GM23338 (cell line): ENCODE data around the gene PROX2. TPM values are rescaled to one million over a fixed set of nuclear protein-coding genes. Genes with fewer than 3 reads are reported as not detected.

Experiments
- ATAC-seq: fragments of 200-7000 bp; cut with Tn5 transposase; 3 replicates; pipeline ENCODE4 v1.9.1; 2020
- DNase-seq: peaks from one replicate; pipeline ENCODE4 v3.0.0-alpha.2; 2015; ENCODE audit warnings: low spot score
- H2AFZ ChIP-seq: fragments of 200-600 bp; sonication (generic); 2 replicates; pipeline ENCODE4 v1.8.0; 2016; ENCODE audit warnings: antibody characterized with exemption, mild to moderate bottlenecking, moderate library complexity
- H3F3A ChIP-seq: fragments of 200-600 bp; sonication (generic); replicated peaks from 2 replicates; pipeline ENCODE4 v1.8.0; 2017; ENCODE audit warnings: antibody characterized with exemption, mixed run types, low read depth
- H3K27ac ChIP-seq: fragments of 200-600 bp; sonication (generic); 2 replicates; pipeline ENCODE4 v1.6.1; 2016; ENCODE audit warnings: low read depth
- H3K27me3 ChIP-seq: fragments of 200-600 bp; sonication (generic); 2 replicates; pipeline ENCODE4 v1.8.0; 2016; ENCODE audit warnings: mild to moderate bottlenecking, mixed run types, moderate library complexity; ENCODE audit not compliant: insufficient read depth
- H3K36me3 ChIP-seq: fragments of 200-600 bp; sonication (generic); 2 replicates; pipeline ENCODE4 v1.8.0; 2016; ENCODE audit warnings: mild to moderate bottlenecking; ENCODE audit not compliant: insufficient read depth
- H3K4me1 ChIP-seq: fragments of 200-600 bp; sonication (generic); 2 replicates; pipeline ENCODE4 v1.8.0; 2016; ENCODE audit warnings: mild to moderate bottlenecking, moderate library complexity; ENCODE audit not compliant: insufficient read depth
- H3K4me2 ChIP-seq: fragments of 200-600 bp; sonication (generic); 2 replicates; pipeline ENCODE4 v1.7.1; 2017; ENCODE audit warnings: mixed run types
- H3K4me3 ChIP-seq: fragments of 200-600 bp; sonication (generic); 2 replicates; pipeline ENCODE4 v1.6.1; 2016; ENCODE audit warnings: mixed run types
- H3K79me2 ChIP-seq: fragments of 200-600 bp; sonication (generic); replicated peaks from 2 replicates; pipeline ENCODE4 v1.8.0; 2017; ENCODE audit warnings: mild to moderate bottlenecking; ENCODE audit not compliant: insufficient read depth
- H3K9me2 ChIP-seq: fragments of 200-600 bp; sonication (generic); 2 replicates; pipeline ENCODE4 v1.8.0; 2017; ENCODE audit not compliant: insufficient read depth
- H4K20me1 ChIP-seq: fragments of 200-600 bp; sonication (generic); replicated peaks from 2 replicates; pipeline ENCODE4 v1.8.0; 2017; ENCODE audit warnings: mild to moderate bottlenecking; ENCODE audit not compliant: insufficient read depth
- H3K27ac Mint-ChIP-seq: 2 replicates; pipeline ENCODE4 v1.8.0; 2020; ENCODE audit warnings: inconsistent platforms, mild to moderate bottlenecking, moderate library complexity, mixed read lengths
- H3K27me3 Mint-ChIP-seq: 3 replicates; pipeline ENCODE4 v1.8.0; 2022; ENCODE audit warnings: low read depth, mild to moderate bottlenecking, moderate library complexity, mixed read lengths, inconsistent platforms; ENCODE audit not compliant: insufficient read depth, poor library complexity
- H3K36me3 Mint-ChIP-seq: 3 replicates; pipeline ENCODE4 v1.8.0; 2021; ENCODE audit warnings: low read depth, mild to moderate bottlenecking, inconsistent platforms, moderate library complexity, mixed read lengths
- H3K4me1 Mint-ChIP-seq: 3 replicates; pipeline ENCODE4 v1.8.0; 2020; ENCODE audit warnings: mild to moderate bottlenecking, inconsistent platforms, mixed read lengths
- H3K4me3 Mint-ChIP-seq: 3 replicates; pipeline ENCODE4 v1.8.0; 2021; ENCODE audit warnings: moderate library complexity, mild to moderate bottlenecking, inconsistent platforms, mixed read lengths
- H3K9me3 Mint-ChIP-seq: 3 replicates; pipeline ENCODE4 v1.8.0; 2020; ENCODE audit warnings: moderate library complexity, mild to moderate bottlenecking, inconsistent platforms, mixed read lengths
- STAT1 ChIP-seq: IDR thresholded peaks from one replicate; pipeline ENCODE4 v1.6.1; 2016; ENCODE audit warnings: antibody characterized with exemption; ENCODE audit not compliant: unreplicated experiment
- ZNF114 ChIP-seq: fragments of 250-450 bp; sonication (Bioruptor Pico); IDR thresholded peaks from 2 replicates; pipeline ENCODE4 v1.5.0; 2020; ENCODE audit warnings: mild to moderate bottlenecking, moderate library complexity
- ZNF331 ChIP-seq: fragments of 250-450 bp; sonication (Bioruptor Pico); IDR thresholded peaks from 2 replicates; pipeline ENCODE4 v1.5.0; 2020; ENCODE audit warnings: low read depth, mild to moderate bottlenecking, moderate library complexity
- polyA plus RNA-seq: library from polyadenylated mRNA; unstranded; fragments of >200 nt; fragmentation: Nextera tagmentation; extraction: Ambion mirVana; gene quantifications from 2 replicates; pipeline ENCODE4 v1.2.1, GENCODE V29; 2016
- total RNA-seq: library from RNA; depleted of rRNA; stranded (reverse); fragments of >200 nt; shearing (Covaris generic); gene quantifications from 2 replicates; pipeline ENCODE4 v1.2.3, GENCODE V29; 2014
- TF ChIP-seq, protein P1 (sequence below): fragments of 250-450 bp; sonication (Bioruptor Pico); IDR thresholded peaks from 2 replicates; pipeline ENCODE4 v1.5.0; 2020; ENCODE audit warnings: mild to moderate bottlenecking, moderate library complexity
- TF ChIP-seq, protein P2 (sequence below): IDR thresholded peaks from 2 replicates; pipeline ENCODE4 v1.6.1; 2016; ENCODE audit warnings: antibody characterized with exemption

PROX2 gene
- total and polyA plus RNA-seq, 2 experiments from 2014 or later: 0.06 TPM; not detected in 1

DNA sequence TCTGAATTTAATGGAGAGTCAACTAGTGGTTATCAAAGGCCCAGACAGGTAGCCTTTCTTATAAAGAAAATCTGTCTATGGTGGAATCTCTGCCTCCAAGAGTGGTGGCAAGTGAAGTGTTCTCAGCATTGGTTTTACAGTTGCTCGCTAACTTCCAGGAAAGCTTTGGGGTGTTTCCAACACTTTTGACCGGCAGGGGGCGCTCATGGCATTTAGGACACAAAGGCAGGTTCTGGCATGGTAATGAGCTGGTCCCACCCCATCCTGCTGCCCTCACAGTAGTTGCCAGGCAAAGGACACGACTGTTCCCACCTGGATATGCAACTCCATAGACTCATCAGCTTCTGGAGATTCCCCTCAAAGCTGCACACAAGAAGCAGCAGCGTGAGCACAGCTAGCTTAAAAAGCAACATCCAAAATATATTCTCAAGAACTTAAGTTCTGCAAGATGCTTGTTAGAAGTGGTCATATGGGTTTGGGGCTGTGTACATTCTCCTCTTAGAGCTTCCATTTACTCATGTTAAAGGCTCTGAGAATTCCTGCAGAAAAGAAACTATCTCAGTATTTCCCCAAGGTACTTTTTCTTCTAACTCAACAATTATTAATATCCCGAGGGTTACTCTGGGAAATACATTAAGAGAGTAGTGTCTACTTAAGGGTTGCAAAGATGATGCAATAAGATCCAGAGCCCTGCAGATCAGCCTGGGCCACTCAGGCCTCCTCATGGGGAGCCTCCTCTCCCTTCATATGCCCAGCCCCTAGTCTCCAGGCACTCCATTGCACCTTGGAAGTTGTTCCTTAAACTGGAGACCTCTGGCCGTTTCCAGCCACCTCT, 14.8 kb downstream of the PROX2 start (continued):
- TF ChIP-seq, protein P1, sequence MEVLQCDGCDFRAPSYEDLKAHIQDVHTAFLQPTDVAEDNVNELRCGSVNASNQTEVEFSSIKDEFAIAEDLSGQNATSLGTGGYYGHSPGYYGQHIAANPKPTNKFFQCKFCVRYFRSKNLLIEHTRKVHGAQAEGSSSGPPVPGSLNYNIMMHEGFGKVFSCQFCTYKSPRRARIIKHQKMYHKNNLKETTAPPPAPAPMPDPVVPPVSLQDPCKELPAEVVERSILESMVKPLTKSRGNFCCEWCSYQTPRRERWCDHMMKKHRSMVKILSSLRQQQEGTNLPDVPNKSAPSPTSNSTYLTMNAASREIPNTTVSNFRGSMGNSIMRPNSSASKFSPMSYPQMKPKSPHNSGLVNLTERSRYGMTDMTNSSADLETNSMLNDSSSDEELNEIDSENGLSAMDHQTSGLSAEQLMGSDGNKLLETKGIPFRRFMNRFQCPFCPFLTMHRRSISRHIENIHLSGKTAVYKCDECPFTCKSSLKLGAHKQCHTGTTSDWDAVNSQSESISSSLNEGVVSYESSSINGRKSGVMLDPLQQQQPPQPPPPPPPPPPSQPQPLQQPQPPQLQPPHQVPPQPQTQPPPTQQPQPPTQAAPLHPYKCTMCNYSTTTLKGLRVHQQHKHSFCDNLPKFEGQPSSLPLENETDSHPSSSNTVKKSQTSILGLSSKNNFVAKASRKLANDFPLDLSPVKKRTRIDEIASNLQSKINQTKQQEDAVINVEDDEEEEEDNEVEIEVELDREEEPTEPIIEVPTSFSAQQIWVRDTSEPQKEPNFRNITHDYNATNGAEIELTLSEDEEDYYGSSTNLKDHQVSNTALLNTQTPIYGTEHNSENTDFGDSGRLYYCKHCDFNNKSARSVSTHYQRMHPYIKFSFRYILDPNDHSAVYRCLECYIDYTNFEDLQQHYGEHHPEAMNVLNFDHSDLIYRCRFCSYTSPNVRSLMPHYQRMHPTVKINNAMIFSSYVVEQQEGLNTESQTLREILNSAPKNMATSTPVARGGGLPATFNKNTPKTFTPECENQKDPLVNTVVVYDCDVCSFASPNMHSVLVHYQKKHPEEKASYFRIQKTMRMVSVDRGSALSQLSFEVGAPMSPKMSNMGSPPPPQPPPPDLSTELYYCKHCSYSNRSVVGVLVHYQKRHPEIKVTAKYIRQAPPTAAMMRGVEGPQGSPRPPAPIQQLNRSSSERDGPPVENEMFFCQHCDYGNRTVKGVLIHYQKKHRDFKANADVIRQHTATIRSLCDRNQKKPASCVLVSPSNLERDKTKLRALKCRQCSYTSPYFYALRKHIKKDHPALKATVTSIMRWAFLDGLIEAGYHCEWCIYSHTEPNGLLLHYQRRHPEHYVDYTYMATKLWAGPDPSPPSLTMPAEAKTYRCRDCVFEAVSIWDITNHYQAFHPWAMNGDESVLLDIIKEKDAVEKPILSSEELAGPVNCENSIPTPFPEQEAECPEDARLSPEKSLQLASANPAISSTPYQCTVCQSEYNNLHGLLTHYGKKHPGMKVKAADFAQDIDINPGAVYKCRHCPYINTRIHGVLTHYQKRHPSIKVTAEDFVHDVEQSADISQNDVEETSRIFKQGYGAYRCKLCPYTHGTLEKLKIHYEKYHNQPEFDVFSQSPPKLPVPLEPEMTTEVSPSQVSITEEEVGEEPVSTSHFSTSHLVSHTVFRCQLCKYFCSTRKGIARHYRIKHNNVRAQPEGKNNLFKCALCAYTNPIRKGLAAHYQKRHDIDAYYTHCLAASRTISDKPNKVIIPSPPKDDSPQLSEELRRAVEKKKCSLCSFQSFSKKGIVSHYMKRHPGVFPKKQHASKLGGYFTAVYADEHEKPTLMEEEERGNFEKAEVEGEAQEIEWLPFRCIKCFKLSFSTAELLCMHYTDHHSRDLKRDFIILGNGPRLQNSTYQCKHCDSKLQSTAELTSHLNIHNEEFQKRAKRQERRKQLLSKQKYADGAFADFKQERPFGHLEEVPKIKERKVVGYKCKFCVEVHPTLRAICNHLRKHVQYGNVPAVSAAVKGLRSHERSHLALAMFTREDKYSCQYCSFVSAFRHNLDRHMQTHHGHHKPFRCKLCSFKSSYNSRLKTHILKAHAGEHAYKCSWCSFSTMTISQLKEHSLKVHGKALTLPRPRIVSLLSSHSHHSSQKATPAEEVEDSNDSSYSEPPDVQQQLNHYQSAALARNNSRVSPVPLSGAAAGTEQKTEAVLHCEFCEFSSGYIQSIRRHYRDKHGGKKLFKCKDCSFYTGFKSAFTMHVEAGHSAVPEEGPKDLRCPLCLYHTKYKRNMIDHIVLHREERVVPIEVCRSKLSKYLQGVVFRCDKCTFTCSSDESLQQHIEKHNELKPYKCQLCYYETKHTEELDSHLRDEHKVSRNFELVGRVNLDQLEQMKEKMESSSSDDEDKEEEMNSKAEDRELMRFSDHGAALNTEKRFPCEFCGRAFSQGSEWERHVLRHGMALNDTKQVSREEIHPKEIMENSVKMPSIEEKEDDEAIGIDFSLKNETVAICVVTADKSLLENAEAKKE (CRISPR knock-in tag): no peak

GRCh38 chr14:74859757-74860552, 16.0 kb downstream of the PROX2 start:
- no peak overlapping the region for H3K4me3 ChIP-seq
- DNase-seq (no peak), ATAC-seq (no peak)
- H3K79me2 ChIP-seq: no peaks in the 10 kb centered on the region
- H2AFZ ChIP-seq: no peak overlapping the region
- Mint-ChIP-seq H3K27me3 (peaks cover 1% of the 10 kb centered on the region), H3K4me3 (no peak overlapping the region), H3K4me1 (no peaks in the 10 kb centered on the region), H3K27ac (no peak overlapping the region), H3K9me3 (no peaks in the 10 kb centered on the region), H3K36me3 (no peaks in the 10 kb centered on the region)
- H3K4me1 ChIP-seq: no peaks in the 10 kb centered on the region
- no peak overlapping the region for H3K27ac ChIP-seq
- H4K20me1 ChIP-seq: no peaks in the 10 kb centered on the region
- H3F3A ChIP-seq: no peaks in the 10 kb centered on the region
- H3K36me3 ChIP-seq: no peaks in the 10 kb centered on the region
- H3K9me2 ChIP-seq: no peaks in the 10 kb centered on the region
- no peaks in the 10 kb centered on the region for H3K27me3 ChIP-seq
- H3K4me2 ChIP-seq: no peak overlapping the region
- TF ChIP-seq, protein P1 (CRISPR knock-in tag): no peak
- TF ChIP-seq, protein P2, sequence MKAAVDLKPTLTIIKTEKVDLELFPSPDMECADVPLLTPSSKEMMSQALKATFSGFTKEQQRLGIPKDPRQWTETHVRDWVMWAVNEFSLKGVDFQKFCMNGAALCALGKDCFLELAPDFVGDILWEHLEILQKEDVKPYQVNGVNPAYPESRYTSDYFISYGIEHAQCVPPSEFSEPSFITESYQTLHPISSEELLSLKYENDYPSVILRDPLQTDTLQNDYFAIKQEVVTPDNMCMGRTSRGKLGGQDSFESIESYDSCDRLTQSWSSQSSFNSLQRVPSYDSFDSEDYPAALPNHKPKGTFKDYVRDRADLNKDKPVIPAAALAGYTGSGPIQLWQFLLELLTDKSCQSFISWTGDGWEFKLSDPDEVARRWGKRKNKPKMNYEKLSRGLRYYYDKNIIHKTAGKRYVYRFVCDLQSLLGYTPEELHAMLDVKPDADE: no peak
- no peak for TF ChIP-seq STAT1
- TF ChIP-seq ZNF114: no peak
- TF ChIP-seq ZNF331 (CRISPR knock-in tag): no peak
